ENCODE data around the gene KNSTRN.

Gene KNSTRN

DNA sequence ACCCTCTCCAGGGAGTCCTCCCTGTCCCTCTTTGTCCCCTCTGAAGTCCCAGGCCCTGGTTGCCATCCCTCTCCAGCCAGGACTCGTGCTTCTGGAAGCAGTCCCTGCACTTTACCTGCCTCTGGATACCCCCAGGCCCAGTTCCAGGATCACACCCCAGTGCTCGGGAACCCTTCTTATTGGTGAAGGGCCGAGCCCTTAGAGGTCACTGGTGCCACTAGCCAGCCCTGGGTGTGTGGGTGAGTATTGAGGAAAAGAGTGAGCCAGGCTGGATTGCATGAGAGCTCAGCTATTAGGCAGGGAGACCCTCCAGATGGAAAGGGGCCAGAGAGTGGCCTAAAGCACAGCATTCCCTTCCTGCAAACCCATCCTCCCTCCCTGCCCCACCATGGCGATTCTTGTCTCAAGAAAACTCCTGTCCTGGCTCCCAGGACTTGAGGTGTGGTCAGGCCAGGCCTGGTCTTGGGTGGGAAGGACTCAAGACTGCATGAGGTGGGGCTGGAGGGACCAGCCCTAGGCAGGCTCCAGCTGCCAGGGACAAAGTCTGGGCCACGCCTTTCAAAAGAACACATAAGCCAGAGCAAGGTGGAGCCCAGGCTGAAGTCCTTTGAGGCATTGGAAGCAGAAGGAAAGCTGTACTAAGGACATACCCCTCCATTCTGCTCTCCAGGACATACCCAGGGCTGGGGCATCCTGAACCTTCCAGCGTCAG lies 36.5 kb upstream of the KNSTRN start:
- DNase-seq (ENCODE audit: low spot score), result no peak

GRCh38 chr15:40346579-40347558 lies 35.7 kb upstream of the KNSTRN start:
- DNase-seq (ENCODE audit: low spot score), result no peak

- no peak for DNase-seq (ENCODE audit: low spot score)
These were observed 34.7 kb upstream of the KNSTRN start for GRCh38 chr15:40347559-40348473.

GRCh38 chr15:40348474-40348870 lies 34.0 kb upstream of the KNSTRN start:
- no peak for DNase-seq (ENCODE audit: low spot score)

- no peak for DNase-seq (ENCODE audit: low spot score)
These were observed 33.4 kb upstream of the KNSTRN start for GRCh38 chr15:40349163-40349562.

- DNase-seq (ENCODE audit: low spot score), result no peak
These were observed 30.1 kb upstream of the KNSTRN start for GRCh38 chr15:40352281-40352901.

- DNase-seq (ENCODE audit: low spot score), result no peak
These were observed 28.8 kb upstream of the KNSTRN start for GRCh38 chr15:40353697-40354096.

DNA sequence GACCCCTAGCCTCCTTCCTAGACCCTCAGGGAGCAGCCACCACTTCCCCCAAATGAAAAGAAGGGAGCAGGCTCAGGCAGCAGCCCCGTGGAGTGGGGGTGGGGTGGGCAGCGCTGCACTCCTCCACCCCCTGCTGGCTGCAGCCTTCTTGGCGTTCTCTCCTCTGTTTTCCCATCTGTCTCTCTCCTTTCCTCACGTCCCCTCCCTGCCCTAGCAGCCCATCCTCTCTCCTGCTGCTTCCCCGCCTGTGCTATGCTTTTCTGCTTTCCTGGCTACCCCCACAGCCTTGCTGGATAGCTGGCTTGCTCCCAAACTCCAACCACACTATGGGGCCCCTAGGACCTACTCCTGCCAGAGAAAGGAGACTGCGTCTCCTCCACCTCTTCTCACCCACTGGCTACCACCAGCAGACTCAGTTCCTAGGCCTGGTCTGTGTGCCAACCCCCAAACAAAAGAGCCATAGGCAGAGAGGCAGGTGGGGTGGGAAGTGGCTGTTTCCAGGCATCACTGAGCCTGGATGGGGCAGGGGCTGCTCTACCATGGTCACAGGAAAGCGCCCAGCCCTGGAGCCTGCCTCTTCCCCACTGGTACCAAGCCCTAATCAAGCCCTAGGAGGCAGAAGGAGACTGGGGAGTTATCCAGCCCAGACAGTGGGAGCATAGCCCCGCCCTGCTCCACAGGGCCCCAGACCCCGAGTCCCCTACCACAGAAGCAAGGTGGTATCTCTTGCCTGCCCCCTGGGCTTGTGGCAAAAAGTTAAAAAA lies 27.9 kb upstream of the KNSTRN start:
- peak; percentile 73 for DNase-seq (ENCODE audit: low spot score)

DNA sequence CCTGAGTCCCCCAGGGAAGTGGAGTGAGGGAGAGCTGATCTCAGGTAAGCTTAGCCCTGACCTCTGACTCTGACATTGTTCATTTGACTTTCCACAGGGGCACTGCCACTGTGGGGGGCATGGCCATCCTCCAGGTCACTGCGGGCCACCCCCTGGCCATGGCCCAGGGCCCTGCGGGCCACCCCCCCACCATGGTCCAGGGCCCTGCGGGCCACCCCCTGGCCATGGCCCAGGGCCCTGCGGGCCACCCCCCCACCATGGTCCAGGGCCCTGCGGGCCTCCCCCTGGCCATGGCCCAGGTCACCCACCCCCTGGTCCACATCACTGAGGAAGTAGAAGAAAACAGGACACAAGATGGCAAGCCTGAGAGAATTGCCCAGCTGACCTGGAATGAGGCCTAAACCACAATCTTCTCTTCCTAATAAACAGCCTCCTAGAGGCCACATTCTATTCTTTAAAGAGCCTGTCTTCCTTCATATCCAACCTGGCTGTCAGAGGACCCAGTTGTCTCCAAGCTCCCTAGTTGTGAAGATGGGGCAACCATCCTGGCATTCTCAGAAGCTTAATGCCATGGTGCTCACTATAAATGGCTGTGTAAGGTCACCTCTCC lies 26.4 kb upstream of the KNSTRN start:
- no peak for DNase-seq (ENCODE audit: low spot score)

DNA sequence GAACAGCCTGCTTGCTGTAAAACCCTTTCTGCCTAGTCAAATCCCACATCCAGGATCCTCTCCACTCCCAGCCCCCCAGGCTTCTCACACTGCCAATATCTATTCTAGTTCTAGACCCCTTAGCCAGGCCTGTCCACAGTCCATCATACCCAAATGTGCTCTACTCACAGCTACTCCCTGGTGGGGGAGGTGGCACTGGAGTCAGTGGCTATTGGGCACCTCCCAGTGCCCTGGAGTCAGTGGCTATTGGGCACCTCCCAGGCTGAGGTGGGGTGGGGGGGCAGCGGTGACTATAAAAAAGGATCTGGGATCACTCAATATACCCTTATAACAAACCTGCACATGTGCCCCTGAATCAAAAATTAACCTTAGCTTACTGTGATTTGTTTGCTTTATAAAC lies 25.3 kb upstream of the KNSTRN start:
- DNase-seq (ENCODE audit: low spot score), result no peak

- DNase-seq (ENCODE audit: low spot score), result peak; percentile 100
These were observed 24.6 kb upstream of the KNSTRN start, which contains the start of gene DISP2 for GRCh38 chr15:40357723-40358470. TSS of gene DISP2 (plus strand) at chr15:40358219. CDS start at chr15:40358322, 103 bp downstream.

- peak; percentile 17 for DNase-seq (ENCODE audit: low spot score)
These were observed 23.8 kb upstream of the KNSTRN start for GRCh38 chr15:40358471-40359353.

DNA sequence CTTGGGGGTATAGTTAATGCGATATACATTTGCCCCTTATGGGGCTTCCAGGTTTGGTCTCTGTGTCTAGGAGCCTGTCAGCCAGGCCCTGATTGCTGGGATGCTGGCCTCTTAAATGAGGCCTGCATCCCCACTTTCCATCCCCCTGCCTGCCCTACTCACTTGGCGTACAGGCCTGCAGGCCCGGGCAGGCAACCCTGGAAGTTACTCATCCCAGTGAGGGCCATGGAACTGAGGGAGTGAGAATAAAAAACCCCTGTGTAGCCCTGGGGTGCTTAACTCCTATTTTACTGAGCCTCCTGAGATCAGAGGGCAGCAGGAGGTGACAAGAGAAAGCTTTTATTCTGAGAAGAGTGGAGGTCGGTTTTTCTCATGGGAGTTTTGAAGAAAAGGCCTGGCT lies 22.5 kb upstream of the KNSTRN start:
- no peak for DNase-seq (ENCODE audit: low spot score)

DNA sequence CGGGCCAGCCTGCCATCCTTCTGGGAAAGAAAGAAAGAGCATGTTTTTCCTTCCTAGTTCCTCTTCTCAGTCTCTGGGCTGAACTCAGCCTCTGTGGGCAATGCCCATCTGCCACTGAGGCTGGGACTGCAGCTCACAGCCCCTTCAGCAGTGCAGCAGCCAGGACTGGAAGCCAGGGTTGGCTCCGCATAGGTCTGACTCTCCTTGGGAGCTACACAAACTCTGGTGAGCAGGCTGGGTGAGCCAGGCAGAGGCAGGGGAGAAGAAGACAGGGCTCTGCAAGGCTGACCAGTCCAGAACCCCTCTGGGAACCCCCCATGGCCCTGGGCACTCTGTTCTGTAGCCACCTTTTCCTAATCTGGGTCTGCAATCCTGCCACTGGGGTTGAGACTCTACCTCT lies 20.9 kb upstream of the KNSTRN start:
- no peak for DNase-seq (ENCODE audit: low spot score)

DNA sequence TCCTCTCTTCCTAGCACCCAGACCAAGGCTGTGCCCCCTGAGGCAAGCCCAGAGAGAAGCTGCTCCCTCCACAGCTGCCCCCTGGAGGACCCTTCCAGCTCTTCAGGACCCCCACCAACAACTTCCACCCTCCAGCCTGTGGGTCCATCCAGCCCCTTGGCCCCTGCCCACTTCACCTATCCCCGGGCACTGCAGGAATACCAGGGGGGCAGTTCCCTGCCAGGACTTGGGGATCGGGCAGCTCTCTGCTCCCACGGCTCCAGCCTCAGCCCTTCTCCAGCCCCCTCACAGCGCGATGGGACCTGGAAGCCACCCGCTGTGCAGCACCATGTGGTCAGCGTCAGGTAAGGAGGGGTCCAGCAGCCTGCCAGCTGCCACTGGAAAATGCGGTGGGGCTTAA lies 18.9 kb upstream of the KNSTRN start:
- no peak for DNase-seq (ENCODE audit: low spot score)

DNA sequence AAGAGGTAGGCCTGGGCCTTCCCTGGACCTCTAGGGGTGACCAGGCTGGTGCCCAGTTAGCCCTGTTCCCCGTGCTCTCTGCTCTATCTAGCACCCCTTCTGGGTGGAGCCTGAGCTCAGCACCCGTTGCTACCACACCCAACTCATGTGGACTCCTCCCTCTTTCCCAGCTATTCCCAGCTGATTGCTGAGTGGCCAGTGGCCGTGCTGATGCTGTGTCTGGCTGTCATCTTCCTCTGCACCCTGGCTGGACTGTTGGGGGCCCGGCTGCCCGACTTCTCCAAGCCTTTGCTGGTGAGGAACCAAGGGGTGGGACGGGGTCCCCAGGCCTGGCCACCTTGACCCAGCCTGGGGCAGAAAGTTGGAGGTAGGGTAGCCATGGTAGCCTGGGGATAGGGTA lies 18.3 kb upstream of the KNSTRN start:
- DNase-seq (ENCODE audit: low spot score), result no peak

GRCh38 chr15:40365016-40365415 lies 17.5 kb upstream of the KNSTRN start:
- no peak for DNase-seq (ENCODE audit: low spot score)

DNA sequence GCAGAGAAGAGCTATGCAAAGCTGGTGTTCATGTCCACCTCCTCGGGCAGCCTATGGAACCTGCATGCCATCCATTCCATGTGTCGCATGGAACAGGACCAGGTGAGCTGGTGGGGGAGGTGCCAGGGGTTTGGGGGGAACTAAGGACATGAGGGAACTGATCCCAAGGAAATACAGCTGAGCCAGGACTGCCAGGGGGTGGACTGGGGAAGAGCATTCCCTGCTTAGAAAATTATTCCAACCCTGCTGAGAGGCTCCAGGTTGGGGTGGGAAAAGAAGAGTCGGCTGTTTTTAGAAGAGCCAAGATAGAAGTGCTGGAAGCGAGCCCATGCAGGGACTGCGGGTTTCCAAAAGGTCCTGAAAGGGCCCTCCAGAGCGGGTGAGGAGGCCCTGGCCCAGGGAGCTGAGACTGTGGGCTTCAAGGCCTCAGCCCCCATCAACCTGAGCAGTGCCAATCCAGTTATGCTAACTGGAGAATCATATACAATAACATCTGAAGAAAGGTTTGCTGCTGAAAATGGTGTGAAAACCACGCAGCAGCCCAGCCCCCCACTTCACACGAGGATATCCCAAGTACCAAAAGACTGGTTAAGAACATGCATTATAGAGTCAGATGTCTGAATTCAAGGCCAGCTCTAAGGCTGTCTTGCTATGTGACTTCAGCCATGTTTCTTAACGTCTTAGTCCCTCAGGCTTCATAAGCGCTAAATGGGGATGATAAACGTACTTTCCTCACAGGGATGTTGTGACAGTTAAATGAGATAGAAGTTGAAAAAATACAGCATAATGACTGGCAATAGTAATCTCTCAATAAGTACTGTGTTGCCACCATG lies 16.7 kb upstream of the KNSTRN start:
- DNase-seq (ENCODE audit: low spot score), result no peak
